GM23338 (cell line): Measurements from ENCODE around the gene SV2C. TPM values are rescaled to one million over a fixed set of nuclear protein-coding genes. Genes with fewer than 3 reads are reported as not detected.

Source experiments
- ATAC-seq: fragments of 200-7000 bp; cut with Tn5 transposase; 3 replicates; pipeline ENCODE4 v1.9.1; 2020
- DNase-seq: peaks from one replicate; pipeline ENCODE4 v3.0.0-alpha.2; 2015; ENCODE audit warnings: low spot score
- H2AFZ ChIP-seq: fragments of 200-600 bp; sonication (generic); 2 replicates; pipeline ENCODE4 v1.8.0; 2016; ENCODE audit warnings: antibody characterized with exemption, mild to moderate bottlenecking, moderate library complexity
- H3F3A ChIP-seq: fragments of 200-600 bp; sonication (generic); replicated peaks from 2 replicates; pipeline ENCODE4 v1.8.0; 2017; ENCODE audit warnings: antibody characterized with exemption, mixed run types, low read depth
- H3K27ac ChIP-seq: fragments of 200-600 bp; sonication (generic); 2 replicates; pipeline ENCODE4 v1.6.1; 2016; ENCODE audit warnings: low read depth
- H3K27me3 ChIP-seq: fragments of 200-600 bp; sonication (generic); 2 replicates; pipeline ENCODE4 v1.8.0; 2016; ENCODE audit warnings: mild to moderate bottlenecking, mixed run types, moderate library complexity; ENCODE audit not compliant: insufficient read depth
- H3K36me3 ChIP-seq: fragments of 200-600 bp; sonication (generic); 2 replicates; pipeline ENCODE4 v1.8.0; 2016; ENCODE audit warnings: mild to moderate bottlenecking; ENCODE audit not compliant: insufficient read depth
- H3K4me1 ChIP-seq: fragments of 200-600 bp; sonication (generic); 2 replicates; pipeline ENCODE4 v1.8.0; 2016; ENCODE audit warnings: mild to moderate bottlenecking, moderate library complexity; ENCODE audit not compliant: insufficient read depth
- H3K4me2 ChIP-seq: fragments of 200-600 bp; sonication (generic); 2 replicates; pipeline ENCODE4 v1.7.1; 2017; ENCODE audit warnings: mixed run types
- H3K4me3 ChIP-seq: fragments of 200-600 bp; sonication (generic); 2 replicates; pipeline ENCODE4 v1.6.1; 2016; ENCODE audit warnings: mixed run types
- H3K79me2 ChIP-seq: fragments of 200-600 bp; sonication (generic); replicated peaks from 2 replicates; pipeline ENCODE4 v1.8.0; 2017; ENCODE audit warnings: mild to moderate bottlenecking; ENCODE audit not compliant: insufficient read depth
- H3K9me2 ChIP-seq: fragments of 200-600 bp; sonication (generic); 2 replicates; pipeline ENCODE4 v1.8.0; 2017; ENCODE audit not compliant: insufficient read depth
- H4K20me1 ChIP-seq: fragments of 200-600 bp; sonication (generic); replicated peaks from 2 replicates; pipeline ENCODE4 v1.8.0; 2017; ENCODE audit warnings: mild to moderate bottlenecking; ENCODE audit not compliant: insufficient read depth
- H3K27ac Mint-ChIP-seq: 2 replicates; pipeline ENCODE4 v1.8.0; 2020; ENCODE audit warnings: inconsistent platforms, mild to moderate bottlenecking, moderate library complexity, mixed read lengths
- H3K27me3 Mint-ChIP-seq: 3 replicates; pipeline ENCODE4 v1.8.0; 2022; ENCODE audit warnings: low read depth, mild to moderate bottlenecking, moderate library complexity, mixed read lengths, inconsistent platforms; ENCODE audit not compliant: insufficient read depth, poor library complexity
- H3K36me3 Mint-ChIP-seq: 3 replicates; pipeline ENCODE4 v1.8.0; 2021; ENCODE audit warnings: low read depth, mild to moderate bottlenecking, inconsistent platforms, moderate library complexity, mixed read lengths
- H3K4me1 Mint-ChIP-seq: 3 replicates; pipeline ENCODE4 v1.8.0; 2020; ENCODE audit warnings: mild to moderate bottlenecking, inconsistent platforms, mixed read lengths
- H3K4me3 Mint-ChIP-seq: 3 replicates; pipeline ENCODE4 v1.8.0; 2021; ENCODE audit warnings: moderate library complexity, mild to moderate bottlenecking, inconsistent platforms, mixed read lengths
- H3K9me3 Mint-ChIP-seq: 3 replicates; pipeline ENCODE4 v1.8.0; 2020; ENCODE audit warnings: moderate library complexity, mild to moderate bottlenecking, inconsistent platforms, mixed read lengths
- CTCF ChIP-seq, 2 experiments: fragments of 200-600 bp in 1 of 2; sonication (generic) in 1 of 2; conservative IDR thresholded peaks; 2 replicates each; pipeline versions ENCODE4 v1.5.1 to v1.6.1; 2016 to 2017; ENCODE audit warnings: antibody characterized with exemption in 2 of 2, low read depth in 2 of 2, mild to moderate bottlenecking in 2 of 2, moderate library complexity in 1 of 2
- EZH2 ChIP-seq: fragments of 200-600 bp; sonication (generic); IDR thresholded peaks from one replicate; pipeline ENCODE4 v1.8.0; 2017; ENCODE audit warnings: antibody characterized with exemption, mild to moderate bottlenecking, low read depth; ENCODE audit not compliant: unreplicated experiment
- EZH2phosphoT487 ChIP-seq: fragments of 200-600 bp; sonication (generic); IDR thresholded peaks from one replicate; pipeline ENCODE4 v1.8.1; 2018; ENCODE audit warnings: antibody characterized with exemption; ENCODE audit not compliant: unreplicated experiment
- JUNB ChIP-seq: IDR thresholded peaks from one replicate; pipeline ENCODE4 v1.6.1; 2016; ENCODE audit warnings: antibody characterized with exemption; ENCODE audit not compliant: unreplicated experiment
- NANOG ChIP-seq: IDR thresholded peaks from 2 replicates; pipeline ENCODE4 v1.6.1; 2016; ENCODE audit warnings: antibody characterized with exemption, borderline replicate concordance
- REST ChIP-seq: IDR thresholded peaks from one replicate; pipeline ENCODE4 v1.6.1; 2018; ENCODE audit warnings: antibody characterized with exemption; ENCODE audit not compliant: unreplicated experiment
- STAT1 ChIP-seq: IDR thresholded peaks from one replicate; pipeline ENCODE4 v1.6.1; 2016; ENCODE audit warnings: antibody characterized with exemption; ENCODE audit not compliant: unreplicated experiment
- ZNF331 ChIP-seq: fragments of 250-450 bp; sonication (Bioruptor Pico); IDR thresholded peaks from 2 replicates; pipeline ENCODE4 v1.5.0; 2020; ENCODE audit warnings: low read depth, mild to moderate bottlenecking, moderate library complexity
- ZNF462 ChIP-seq: fragments of 250-450 bp; sonication (Bioruptor Pico); IDR thresholded peaks from 2 replicates; pipeline ENCODE4 v1.5.0; 2020; ENCODE audit warnings: mild to moderate bottlenecking, moderate library complexity
- polyA plus RNA-seq: library from polyadenylated mRNA; unstranded; fragments of >200 nt; fragmentation: Nextera tagmentation; extraction: Ambion mirVana; gene quantifications from 2 replicates; pipeline ENCODE4 v1.2.1, GENCODE V29; 2016
- total RNA-seq: library from RNA; depleted of rRNA; stranded (reverse); fragments of >200 nt; shearing (Covaris generic); gene quantifications from 2 replicates; pipeline ENCODE4 v1.2.3, GENCODE V29; 2014

Gene SV2C
- total and polyA plus RNA-seq, 2 experiments from 2014 or later: 0.05 to 0.07 TPM

GRCh38 chr5:76333571-76333970 lies 250.4 kb downstream of the SV2C start:
- Histone ChIP-seq H2AFZ (no peak overlapping the region), H3K4me1 (peaks cover 8% of the 10 kb centered on the region; the same call in 1 of the 2 replicates), H3K36me3 (no peaks in the 10 kb centered on the region; the same call in 1 of the 2 replicates), H3F3A (no peaks in the 10 kb centered on the region), H3K9me2 (peaks cover 8% of the 10 kb centered on the region; the same call in 1 of the 2 replicates), H3K27ac (no peak overlapping the region), H3K4me2 (no peak overlapping the region), H3K4me3 (no peak overlapping the region), H3K27me3 (no peaks in the 10 kb centered on the region), H4K20me1 (no peaks in the 10 kb centered on the region), H3K79me2 (no peaks in the 10 kb centered on the region)
- Mint-ChIP-seq H3K27ac (no peak overlapping the region), H3K9me3 (peaks cover 23% of the 10 kb centered on the region), H3K4me3 (no peak overlapping the region), H3K4me1 (peaks cover 23% of the 10 kb centered on the region), H3K36me3 (peaks cover 17% of the 10 kb centered on the region), H3K27me3 (peaks cover 7% of the 10 kb centered on the region)
- no peak for DNase-seq
- no peak for ATAC-seq
- TF ChIP-seq REST (no peak), ZNF462 (CRISPR knock-in tag) (no peak), STAT1 (no peak), JUNB (no peak), EZH2phosphoT487 (no peak), EZH2 (no peak), NANOG (no peak), CTCF (conservative IDR thresholded peaks at IDR 0.05; ENCODE audit: low read depth in 2 of 2) (no peak), ZNF331 (CRISPR knock-in tag) (no peak)
